ENCODE measurements around the gene CHCHD1.
"Not testable (repeated sequence)": the region's sequence is repeated elsewhere in the genome, so short reads cannot be mapped to it uniquely, and the experiment has no call there.

The CHCHD1 gene

DNA sequence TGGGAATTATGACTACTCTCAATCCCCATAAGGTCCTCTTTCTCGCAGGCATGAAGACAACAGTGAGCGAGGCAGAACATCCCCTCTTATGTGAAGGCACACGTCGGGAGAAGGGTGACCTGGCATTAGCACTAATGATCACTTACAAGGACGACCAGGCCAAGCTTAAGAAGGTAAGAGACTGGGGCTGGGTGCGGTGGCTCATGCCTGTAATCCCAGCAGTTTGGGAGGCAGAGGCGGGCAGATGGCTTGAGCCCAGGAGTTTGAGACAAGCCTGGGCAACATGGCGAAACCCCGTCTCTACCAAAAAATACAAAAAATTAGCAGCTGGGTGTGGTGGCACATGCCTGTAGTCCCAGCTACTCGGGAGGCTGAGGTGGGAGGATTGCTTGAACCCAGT is 13.6 kb downstream of the CHCHD1 start:
- not testable (repeated sequence) for DNase-seq

DNA sequence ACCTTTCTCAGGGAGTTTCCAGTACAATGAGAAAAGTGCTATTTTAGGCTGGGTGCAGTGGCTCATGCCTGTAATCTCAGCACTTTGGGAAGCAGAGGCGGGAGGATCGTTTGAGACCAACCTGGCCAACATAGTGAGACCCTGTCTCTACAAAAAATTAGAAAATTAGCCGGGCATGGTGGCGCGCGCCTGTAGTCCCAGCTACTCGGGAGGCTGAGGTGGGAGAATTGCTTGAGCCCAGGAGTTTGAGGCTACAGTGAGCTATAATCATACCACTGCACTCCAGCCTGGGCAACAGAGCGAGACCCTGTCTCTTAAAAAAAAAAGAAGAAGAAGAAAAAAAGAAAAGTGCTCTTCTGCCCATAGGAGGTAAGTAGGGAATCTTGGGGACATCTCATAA is 14.2 kb downstream of the CHCHD1 start:
- not testable (repeated sequence) for DNase-seq

DNA sequence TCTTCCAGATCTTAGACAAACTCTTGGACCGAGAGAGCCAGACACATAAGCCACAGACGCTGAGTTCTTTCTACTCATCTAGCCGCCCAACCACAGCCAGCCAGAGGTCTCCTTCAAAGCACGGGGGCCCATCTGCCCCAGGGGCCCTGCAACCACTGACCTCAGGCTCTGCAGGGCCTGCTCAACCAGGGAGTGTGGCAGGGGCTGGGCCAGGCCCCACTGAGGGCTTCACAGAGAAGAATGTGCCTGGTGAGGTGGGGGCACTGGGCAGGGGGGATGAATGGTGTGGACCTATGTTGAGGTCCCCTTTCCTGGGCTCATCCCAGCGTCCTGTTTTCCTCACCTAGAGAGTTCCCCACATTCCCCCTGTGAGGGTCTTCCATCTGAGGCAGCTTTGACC is 14.9 kb downstream of the CHCHD1 start:
- DNase-seq, result no peak

DNA sequence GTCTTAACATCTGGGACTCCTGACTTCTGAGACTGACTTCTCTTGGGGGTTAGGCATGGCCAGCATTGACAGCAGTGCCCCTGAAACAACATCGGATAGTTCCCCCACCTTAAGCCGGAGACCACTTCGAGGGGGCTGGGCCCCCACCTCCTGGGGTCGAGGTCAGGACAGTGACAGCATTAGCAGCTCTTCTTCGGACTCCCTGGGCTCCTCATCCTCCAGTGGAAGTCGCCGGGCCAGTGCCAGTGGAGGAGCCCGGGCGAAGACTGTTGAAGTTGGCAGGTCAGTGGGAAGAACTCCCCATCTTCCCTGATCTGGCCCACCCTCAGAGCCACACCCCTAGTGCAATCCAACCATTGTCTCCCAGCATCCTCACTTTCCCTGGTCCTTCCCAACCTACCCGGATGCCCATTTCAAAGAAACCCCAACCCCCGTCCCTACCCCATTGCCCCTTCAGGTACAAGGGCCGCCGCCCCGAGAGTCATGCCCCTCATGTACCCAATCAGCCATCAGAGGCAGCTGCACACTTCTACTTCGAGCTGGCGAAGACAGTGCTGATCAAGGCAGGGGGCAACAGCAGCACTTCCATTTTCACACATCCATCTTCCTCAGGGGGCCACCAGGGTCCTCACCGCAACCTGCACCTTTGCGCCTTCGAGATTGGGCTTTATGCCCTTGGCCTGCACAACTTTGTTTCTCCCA is 15.6 kb downstream of the CHCHD1 start:
- DNase-seq, result no peak

DNA sequence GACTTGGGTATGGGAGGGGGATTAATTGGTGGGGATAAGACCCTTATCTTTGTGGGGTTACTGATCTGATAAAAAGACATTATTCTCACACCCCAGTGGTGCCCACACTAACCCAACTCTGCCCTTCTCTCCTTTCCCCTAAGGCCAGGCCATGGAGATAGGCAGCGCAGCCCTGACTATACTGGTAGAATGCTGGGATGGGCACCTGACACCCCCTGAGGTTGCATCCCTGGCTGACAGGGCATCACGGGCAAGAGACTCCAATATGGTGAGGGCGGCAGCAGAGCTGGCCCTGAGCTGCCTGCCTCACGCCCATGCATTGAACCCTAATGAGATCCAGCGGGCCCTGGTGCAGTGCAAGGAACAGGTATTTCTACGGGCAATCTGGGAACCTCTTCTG is 16.2 kb downstream of the CHCHD1 start:
- no peak for DNase-seq

DNA sequence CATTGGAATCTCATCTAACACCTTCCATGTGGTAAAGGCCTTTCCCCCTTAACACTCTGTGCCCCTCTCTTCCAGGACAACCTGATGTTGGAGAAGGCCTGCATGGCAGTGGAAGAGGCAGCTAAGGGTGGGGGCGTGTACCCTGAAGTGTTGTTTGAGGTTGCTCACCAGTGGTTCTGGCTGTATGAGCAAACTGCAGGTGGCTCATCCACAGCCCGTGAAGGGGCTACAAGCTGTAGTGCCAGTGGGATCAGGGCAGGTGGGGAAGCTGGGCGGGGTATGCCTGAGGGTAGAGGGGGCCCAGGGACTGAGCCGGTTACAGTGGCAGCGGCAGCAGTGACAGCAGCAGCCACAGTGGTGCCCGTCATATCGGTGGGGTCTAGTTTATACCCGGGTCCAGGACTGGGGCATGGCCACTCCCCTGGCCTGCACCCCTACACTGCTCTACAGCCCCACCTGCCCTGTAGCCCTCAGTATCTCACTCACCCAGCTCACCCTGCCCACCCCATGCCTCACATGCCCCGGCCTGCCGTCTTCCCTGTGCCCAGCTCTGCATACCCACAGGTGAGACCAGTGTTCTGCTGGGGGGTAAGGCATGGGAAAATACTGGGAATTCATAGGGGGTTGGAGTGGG is 17.2 kb downstream of the CHCHD1 start:
- no peak for DNase-seq

DNA sequence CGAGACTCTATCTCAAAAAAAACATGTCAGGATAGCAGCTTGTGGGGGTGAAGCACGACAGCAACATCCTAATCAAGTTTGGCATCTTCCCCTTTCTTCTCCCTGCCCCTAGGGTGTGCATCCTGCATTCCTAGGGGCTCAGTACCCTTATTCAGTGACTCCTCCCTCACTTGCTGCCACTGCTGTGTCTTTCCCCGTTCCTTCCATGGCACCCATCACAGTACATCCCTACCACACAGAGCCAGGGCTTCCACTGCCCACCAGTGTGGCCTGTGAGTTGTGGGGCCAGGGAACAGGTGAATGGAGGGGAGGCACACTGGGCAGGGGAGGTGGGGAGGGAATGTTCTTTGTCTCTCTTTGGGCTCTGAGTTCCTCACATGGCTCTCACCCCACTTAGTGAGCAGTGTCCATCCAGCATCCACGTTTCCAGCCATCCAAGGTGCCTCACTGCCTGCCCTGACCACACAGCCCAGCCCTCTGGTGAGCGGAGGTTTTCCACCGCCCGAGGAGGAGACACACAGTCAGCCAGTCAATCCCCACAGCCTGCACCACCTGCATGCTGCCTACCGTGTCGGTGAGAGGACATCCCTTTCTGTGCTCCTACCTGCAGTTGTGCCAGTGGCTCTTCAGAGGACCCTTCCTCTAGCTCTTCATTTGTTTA is 18.2 kb downstream of the CHCHD1 start:
- no peak for DNase-seq

DNA sequence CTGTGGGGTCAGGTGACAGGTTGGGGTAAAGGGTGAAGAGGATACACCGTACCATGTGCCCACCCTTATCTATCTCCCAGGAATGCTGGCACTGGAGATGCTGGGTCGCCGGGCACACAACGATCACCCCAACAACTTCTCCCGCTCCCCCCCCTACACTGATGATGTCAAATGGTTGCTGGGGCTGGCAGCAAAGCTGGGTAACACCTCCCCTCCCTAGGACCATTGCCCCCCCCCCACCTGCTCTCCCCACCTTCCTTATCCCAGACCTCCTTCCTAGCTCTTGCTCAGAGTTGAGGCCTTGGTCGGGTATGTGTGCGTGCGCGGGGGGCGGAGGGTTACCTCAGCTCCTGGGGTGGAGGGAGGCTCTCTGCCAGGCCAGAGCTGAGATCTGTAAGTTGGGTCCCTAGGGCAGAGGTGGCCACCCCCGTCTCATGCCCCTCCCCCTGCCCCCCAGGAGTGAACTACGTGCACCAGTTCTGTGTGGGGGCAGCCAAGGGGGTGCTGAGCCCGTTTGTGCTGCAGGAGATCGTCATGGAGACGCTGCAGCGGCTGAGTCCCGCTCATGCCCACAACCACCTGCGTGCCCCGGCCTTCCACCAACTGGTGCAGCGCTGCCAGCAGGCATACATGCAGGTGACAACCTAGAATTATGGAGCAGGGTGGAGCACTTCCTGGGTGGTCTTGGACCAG is 18.9 kb downstream of the CHCHD1 start:
- no peak for DNase-seq

DNA sequence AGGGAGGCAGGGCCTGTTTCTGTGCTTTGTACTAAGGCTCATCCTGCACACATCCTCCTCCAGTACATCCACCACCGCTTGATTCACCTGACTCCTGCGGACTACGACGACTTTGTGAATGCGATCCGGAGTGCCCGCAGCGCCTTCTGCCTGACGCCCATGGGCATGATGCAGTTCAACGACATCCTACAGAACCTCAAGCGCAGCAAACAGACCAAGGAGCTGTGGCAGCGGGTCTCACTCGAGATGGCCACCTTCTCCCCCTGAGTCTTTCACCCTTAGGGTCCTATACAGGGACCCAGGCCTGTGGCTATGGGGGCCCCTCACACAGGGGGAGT is 19.4 kb downstream of the CHCHD1 start:
- DNase-seq, result no peak

DNA sequence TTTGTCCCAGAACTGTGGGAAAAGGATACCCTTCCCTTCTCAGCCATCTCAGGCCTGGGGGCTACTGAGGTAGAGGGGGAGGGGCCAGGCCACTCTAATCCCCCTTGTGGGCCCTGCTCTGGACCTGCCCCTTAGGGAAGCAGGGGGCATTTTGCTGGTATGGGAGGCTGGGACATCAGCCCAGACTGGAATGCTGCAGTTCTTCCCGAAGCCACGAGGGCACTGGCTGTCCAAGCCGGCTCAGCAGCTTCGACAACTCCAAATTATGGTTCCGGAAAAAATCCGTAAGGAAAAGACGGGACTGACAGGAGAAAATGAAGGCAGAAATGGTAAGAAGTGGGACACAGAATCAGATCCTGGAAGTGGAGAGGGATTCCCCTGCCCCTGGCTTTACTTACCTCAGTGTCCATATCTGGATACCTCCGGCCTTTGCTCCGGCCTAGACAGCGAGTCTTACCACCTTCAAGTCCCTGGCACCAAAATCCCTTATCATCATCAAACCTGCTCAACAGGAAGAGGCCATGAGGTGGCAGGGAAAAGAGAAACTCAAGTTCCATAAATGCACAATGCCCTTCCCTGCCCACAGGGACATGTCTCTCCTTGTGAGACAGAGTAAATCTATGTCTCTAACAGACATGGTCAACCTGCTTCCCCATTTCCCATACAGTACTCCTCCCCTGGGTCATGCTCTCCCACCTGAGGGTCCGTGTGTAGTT is 20.6 kb downstream of the CHCHD1 start:
- DNase-seq, result no peak

DNA sequence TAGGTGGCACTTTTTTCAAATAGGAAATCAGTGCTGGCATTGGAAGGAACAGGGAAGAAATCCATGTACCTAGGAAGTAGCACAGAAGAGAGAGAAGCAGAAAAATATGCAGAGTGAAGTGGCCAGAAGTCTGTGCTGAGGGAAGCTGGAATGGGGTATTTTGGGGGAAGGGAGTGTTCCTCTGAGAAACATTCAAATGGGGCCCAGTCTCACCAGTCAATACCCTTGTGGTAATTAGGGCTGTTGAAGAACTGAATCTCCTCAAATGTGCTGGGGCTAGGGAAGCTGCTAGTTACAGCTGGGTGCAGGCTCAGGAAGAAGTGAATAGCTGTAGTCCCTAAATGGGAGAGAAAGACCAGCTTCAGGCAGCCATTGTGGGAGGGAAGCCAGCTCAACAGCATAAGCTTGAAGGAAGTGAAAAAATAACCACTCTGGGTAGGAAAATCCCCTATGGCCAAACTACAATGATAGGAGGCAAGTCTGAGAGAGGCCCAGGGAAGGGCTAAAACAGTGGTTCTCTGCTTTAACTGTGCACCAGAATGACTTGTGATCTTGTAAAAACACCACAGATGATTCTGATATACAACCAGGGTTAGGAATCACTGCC is 21.9 kb downstream of the CHCHD1 start:
- DNase-seq, result no peak

DNA sequence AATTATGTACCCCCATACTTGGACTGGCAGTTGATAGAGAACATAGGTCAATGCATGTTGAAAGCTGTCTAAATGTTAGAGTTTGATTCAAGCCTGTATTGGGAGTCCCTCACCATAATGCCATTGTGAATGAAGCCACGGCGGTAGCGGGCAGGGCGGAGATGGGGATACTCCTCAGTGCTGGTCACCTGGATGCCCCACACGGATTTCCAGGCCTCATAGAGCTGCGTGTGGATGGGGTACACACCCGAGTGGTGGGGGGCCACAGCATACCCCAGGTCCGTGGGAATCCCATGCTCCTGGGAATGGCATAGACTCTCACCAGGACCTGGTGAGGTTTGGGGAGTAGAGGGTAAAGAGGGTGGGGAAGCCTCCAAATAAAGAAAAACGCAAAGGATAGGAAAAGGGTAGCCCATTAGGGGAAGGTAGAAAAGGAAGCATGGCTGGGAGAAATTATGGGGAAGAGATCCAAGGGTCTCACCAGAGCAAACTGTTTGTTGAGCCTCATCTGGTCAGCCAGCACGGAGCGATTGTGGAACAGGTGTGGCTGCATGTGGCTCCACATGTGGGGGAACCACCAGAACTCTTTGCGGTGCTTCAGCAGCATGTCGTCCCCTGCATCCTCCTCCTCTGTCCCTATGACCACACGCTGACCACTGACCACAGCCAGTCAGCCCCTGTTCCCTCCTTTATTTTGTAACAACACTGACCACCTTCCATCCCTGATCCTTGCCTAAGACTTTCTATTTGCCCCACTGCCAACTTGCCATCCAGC is 24.5 kb downstream of the CHCHD1 start:
- DNase-seq, result no peak

DNA sequence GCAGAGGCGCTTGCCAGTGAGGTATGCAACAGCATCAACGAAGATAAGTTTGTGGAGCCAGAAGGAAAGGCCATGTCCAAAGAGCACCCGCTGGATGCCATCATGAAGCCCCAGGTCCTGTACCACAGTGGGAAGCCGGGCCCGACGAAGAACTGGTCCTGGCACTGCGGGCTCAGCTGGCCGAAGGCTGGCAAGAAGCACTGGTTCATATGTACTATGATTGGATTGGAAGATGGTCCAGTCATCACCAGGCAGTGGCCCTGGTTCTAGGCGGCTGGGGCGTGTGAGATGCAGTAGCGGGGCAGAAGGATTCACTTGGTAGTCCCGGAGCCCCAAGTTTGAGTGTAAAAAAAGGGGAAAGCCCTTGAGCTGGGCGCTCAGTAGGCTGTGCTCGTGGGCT is 25.6 kb downstream of the CHCHD1 start:
- no peak for DNase-seq

DNA sequence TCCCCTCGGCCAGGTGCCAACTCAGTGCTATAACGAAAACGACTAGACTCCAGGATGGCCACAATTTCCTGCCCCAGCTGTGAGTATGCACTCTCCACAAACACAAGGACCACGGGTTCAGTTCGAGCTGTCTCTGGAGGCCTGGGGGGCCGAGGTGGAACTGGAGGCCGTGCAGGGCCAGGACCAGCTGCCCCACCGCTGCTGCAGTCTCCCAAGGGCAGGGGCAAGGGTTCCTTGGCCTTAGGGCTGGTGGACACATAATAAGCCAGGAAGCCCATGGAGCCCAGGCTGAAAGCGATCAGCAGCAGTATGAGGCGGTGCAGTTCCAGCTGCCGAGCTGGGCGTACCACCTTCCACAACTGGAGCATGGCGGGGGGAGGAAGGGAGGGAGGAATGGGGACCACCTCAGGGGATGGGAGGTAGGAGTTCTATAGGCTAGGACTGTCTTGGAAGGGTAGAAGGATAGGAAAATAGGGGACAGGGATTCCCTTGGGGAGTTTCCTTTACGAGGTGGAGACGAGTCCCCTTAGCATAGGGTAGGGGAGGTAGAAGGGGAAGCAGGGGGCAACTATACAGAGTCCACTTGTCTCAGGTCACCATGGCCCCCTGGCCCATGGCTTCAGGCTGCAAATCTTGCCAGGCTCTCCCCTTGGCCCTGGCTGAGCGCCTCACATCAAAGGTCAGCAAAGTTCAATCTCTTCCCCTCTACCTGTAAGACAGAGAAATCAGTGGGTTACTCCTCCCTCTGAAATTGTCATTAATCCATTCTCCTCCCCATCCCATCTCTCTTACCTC is 26.4 kb downstream of the CHCHD1 start:
- DNase-seq, result no peak

DNA sequence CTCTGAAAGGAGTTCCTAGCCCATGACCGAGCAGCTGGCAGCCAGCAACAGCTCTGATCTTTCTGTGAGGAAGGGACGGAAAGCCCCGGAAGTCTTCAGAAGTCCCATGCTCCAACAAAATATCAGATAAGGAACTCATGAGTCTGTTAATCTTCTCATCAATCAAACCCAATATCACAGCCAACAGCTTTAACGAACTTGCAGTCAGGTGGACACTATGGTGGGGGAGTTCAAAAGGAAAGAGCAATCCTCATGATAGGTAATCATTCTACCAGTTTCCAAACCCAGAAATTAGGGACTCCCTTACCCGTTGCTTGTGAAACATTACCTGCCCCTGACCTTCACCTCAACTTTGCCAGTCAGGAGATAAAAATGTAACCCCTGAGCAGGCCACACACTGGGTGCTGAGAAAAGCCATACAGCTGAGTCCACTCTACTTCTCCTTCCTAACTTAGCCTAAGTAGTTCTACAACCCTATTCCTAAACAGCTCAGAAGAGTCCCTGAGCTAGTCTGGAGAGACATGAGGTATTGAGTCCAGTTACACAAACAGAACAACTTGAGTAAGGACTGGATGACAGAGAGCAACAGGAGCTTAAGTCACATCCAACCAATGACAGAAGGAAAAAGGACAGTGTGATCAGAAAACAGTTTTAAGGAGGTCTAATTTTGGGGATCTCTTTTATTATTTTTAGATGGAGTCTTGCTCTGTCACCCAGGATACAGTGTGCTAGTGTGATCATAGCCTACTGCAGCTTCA is 27.4 kb downstream of the CHCHD1 start:
- no peak for DNase-seq

DNA sequence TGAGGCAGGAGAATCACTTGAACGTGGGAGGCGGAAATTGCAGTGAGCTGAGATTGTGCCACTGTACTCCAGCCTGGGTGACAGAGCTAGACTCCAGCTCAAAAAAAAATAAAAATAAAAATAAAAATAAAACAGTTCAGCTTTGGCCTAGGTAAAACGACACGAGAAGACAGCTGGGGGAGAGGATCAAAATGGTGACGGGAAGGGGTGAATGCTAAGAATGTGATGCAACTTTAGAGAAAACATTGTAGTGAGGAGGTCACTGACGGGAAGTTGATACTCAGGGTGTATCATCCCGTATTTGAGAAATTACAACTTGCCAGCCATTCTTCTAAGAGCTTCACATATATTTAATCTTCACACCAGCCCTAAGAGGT is 28.5 kb downstream of the CHCHD1 start:
- DNase-seq, result no peak

DNA sequence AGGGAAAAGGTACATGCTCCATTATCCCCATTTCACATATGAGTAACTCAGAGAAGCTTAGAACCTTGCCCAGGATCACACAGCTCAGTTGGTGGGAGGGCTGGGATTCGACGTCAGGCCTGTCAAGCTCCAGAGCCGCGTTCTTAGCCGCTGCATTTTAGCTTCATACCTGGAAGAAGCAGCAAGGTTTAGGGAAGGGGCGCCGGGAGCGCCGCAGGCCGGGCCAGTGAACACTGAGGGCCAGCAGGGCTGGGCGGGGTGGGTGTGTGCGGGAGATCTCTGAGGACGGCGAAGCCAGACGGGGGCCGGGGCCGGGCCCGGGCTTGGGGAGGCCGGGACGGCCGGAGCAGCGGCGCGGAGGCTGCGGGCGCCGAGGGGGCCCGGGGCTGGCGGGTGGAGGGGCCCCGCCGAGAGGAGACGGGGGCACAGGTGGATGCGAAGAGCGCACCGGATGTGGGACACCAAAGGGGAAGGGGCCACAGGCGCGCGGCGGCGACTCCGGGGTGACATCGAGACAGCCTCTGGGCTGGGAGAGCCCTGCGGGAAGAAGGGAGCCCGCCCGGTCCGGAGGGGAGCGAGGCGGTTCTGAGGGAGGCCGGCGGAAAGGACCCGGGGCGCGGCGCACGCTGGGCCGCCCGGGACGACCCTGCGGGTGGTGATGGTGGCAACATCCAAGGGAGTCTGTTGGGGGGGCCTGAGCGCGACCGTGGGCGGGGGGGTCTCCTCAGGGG is 29.1 kb downstream of the CHCHD1 start:
- peak; percentile 70 for DNase-seq

DNA sequence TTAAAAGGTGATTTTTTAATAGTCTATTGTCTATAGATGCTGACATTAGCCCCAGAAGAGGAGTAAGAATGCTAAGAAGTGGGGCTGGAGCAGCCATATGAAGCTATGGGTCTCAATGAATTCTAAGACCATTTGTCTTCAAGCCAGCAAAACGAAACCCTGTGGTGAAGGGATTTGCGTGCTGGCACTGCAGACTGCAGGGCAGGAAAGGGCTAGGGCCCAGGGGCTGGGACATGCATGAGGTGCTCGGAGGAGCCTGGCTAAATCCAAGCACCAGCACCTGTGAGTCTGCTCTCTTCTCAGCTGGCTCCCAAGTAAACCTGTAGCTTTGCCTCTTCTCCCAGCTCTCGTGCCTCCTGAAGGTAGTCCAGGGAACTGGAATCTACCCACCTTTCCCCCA is 30.8 kb downstream of the CHCHD1 start:
- no peak for DNase-seq

DNA sequence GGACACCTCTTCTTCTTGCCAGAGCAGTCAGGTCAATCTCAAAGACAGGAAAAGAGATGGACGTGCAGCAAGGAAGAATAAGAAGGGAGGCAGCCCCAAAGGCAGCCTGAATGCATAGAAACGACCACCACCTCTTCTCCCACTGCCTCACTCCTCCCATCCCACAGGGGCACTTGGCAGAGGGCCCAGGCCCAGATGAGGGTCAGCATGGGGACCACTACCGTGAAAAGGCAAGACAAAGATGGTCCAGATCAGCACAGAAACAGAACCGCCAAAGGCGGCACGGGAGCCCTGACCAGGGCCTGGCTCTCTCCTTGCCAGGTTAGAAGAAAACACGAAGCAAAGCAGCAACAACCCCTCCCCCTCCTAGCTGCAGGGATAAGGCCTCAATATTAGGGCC is 31.5 kb downstream of the CHCHD1 start:
- DNase-seq, result no peak

Measured in activated CD4-positive, CD25-positive, alpha-beta regulatory T cell treated with anti-CD3 and anti-CD28 coated beads, Interleukin-2, amount 50 U/mL, for 72 hours (primary cell).